ENCODE results near the gene WDR53.
"Not testable (repeated sequence)": the region's sequence is repeated elsewhere in the genome, so short reads cannot be mapped to it uniquely, and the experiment has no call there.

Gene WDR53

DNA sequence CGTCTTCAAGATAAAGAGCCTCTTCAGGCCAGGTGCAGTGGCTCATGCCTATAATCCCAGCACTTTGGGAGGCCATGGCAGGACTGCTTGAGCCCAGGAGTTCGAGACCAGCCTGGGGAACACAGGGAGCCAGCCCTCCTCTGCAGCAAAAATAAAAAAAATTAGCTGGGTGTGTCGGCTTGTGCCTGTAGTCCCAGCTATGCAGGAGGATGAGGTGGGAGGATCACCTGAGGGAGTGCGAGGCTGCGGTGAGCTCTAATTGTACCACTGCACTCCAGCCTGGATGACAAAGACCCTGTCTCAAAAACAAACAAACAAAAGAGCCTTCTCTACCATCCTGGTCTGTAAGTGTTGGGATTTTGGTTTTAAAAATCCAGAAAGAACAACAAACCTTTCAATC, 11.1 kb downstream of the WDR53 start:
- no peak for DNase-seq

DNA sequence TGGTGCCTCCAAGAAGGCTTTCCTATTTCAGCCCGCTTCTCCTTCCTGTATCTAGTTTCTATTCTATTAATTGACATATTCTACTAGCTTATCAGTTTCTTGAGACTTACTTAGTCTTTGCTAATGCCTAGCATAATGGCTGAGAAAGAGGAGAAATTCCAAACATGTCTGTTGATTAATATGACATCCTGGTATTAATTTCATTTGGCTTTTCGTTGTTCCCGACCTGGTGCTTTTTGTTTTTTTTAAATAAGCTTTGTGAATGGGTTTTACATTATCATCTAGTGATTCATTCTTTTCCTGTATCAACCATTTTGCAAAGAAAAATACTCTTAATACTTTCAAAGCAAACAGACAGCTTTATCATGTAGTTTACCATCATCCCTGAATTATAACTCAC, 13.1 kb downstream of the WDR53 start:
- no peak for DNase-seq

DNA sequence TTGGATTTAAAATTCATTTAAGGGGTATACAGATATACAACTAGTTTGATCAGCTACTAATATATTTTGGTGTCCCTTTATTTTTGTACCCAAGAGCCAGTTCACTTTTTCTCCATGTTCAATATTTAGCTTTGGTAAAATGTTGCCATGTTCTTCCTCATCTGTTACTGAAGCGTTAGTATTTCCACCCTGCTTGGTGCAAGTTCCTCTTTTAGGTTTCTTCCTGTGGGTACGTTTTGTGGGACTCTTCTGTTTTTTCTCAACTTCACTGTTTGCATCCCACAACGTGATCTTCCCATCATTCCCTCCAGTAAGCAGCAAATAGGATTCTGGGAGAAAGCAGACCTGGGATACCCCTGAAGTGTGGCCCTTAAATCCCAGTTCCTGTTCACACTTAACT, 14.1 kb downstream of the WDR53 start:
- DNase-seq: no peak

DNA sequence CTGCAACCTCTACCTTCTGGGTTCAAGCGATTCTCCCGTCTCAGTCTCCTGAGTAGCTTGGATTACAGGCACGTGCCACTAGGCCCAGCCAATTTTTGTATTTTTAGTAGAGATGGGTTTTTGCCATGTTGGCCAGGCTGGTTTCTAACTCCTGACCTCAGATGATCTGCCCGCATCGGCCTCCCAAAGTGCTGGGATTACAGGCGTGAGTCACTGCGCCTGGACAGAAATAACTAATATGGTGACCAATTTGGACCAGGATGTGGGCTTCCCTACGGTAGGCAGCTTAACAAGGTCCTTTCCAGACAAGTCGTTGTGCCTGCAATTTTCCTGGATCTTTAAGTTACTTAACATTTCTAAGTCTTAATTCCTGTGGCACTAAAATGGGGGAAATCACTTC, 14.8 kb downstream of the WDR53 start:
- DNase-seq: no peak

DNA sequence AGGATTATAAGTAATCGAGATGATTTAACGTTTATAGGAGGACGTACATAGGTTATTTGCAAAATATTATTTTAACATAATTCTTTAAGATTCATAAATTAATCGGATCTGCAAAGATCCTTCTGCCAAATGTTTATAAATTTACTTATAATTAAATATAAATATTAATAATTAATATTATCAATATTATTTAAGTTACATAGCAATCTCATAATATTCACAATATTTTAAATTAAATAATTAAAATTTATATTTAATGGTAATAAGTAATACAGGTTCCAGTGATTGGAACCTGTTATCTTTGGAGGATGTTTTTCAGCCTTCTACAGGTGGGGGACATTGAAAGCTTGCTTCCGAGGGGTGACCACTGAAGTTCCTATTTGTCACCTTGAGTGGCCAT, 16.1 kb downstream of the WDR53 start:
- DNase-seq: no peak

DNA sequence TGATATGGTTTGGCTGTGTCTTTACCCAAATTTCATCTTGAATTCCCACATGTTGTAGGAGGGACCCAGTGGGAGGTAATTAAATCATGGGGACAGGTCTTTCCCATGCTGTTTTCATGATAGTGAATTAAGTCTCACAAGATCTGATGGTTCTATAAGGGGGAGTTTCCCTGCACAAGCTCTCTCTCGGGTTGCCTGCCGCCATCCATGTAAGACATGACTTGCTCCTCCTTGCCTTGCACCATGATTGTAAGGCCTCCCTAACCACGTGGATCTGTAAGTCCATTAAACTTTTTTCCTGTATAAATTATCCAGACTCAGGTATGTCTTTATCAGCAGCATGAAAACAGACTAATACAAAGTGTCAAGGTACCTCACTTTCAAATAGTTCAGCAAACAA, 18.2 kb downstream of the WDR53 start:
- not testable (repeated sequence) for DNase-seq

DNA sequence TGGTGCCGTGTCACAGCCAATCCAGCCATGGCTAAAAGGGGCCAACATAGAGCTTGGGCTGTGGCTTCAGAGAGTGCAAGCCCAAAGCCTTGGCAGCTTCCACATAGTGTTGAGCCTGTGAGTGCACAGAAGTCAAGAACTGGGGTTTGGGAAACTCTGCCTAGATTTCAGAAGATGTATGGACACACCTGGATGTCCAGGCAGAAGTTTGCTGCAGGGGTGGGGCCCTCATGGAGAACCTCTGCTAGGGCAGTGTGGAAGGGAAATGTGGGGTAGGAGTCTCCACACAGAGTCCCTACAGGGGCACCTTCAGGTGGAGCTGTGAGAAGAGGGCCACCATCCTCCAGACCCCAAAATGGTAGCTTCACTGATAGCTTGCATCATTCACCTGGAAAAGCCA, 19.0 kb downstream of the WDR53 start:
- not testable (repeated sequence) for DNase-seq

DNA sequence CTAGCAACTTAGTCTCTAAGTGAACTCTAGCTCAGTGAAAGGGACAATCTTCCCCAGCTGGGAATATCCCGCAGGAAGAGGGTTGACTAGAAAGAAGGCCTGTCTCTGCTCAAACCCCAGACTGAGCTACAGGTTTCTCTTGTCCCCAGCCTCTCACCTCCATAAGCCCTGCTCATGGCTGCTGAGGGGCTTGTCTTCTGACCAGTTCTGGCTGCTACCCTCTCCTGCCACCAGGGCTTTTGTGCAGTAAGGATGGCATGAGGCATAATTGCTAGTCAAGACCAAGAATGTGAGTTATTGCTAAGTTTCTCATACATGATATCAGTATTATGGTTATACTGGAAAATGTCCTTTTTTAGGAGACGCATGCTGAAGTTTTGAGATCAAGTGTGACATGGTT, 21.3 kb downstream of the WDR53 start:
- DNase-seq: no peak

DNA sequence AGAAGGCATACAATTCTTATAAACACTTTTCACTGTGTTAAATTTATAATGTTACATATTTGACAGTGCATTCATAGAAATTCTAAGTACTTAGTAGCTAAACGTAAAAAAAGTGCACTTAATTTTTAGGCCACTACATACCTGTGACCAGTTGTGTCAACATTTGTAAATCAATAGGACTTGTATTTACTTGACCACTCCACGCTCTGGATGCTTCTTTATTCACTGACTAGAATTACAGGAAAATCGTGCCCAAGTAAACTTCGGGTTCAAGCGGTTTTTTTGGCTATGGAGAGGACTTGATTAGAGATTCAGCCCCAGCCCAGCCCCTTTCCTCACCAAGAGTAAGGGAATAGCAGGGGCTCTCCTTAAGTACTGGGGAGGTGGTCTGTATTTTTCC, 21.8 kb downstream of the WDR53 start:
- no peak for DNase-seq

DNA sequence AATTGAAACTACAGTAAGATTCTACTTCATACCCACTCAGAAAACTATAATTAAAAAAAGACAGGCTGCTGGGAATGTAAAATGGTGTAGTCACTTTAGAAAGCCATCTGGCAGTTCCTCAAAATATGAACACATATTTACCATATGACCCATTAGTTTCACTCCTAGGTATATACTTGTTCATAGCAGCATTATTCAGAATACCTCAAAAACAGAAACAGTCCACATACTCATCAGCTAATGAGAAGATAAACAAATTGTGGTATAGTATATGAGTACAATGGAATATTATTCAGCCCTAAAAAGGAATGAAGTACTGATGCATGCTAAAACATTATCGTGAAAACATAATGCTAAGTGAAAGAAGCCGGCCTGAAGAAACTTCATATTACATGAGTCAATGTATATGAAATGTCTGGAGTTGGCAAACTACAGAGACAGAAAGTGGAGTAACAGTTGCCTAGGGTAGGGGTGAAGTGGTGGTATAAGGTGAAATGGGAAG, 23.8 kb downstream of the WDR53 start:
- DNase-seq: no peak

DNA sequence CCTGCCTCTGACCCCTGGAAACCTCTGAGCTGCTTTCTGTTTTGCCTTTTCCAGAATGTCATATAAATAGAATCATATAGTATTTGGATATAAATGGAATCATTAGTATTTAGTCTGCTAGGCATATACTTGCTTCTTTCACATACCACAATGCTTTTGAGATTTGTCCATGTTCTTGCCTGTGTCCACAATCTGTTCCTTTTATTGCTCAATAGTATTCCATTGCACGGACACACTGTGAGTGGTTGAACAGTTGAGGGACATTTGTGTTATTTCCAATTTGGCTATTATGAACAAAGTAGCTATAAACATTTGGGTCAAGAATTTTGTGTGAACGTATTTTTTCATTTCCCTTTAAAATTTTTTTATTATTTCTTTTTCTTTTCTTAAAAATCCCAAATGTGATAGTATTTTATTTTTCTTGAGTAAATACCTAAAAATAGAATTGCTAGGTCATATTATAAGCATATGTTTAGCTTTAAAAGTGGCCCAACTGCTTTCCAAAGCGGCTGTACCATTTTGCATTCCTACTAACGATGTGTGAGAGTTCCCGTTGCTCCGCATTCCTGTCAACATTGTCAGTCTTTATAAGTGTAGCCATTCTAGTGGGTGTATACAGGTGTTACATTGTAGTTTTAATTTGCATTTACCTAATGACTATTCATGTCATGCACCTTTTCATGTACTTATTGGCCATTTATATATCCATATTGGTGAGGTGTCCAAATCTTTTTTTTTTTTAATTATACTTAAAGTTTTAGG, 26.5 kb downstream of the WDR53 start:
- no peak for DNase-seq

DNA sequence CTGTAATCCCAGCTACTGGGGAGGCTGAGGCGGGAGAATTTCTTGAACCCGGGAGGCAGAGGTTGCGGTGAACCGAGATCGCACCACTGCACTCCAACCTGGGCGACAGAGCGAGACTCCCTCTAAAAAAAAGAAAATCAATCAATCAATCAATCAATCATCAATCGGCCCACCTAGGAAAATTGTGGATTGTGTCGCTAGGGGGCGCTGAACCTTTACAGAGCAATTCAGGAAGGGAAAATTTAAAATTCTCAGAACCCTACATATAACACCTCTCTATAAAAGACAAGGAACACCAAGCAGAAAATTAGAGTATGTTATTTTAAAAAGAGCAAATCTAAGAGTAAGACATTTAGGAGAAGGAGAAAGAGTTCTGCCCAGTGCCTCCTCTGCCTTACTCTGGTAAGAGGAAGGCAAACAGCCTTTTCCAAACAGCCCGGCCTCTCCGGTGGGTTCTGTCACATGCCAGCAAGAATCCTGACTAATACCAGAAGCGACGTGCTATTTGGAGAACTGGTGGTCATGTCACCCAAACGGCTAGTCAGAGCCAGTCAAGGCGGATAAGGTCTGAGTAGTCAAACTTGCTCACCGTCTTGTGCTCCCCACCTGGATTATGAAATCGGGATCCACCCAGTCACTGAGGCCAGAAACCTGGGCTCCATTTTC, 30.9 kb downstream of the WDR53 start:
- peak; percentile 61 for DNase-seq

DNA sequence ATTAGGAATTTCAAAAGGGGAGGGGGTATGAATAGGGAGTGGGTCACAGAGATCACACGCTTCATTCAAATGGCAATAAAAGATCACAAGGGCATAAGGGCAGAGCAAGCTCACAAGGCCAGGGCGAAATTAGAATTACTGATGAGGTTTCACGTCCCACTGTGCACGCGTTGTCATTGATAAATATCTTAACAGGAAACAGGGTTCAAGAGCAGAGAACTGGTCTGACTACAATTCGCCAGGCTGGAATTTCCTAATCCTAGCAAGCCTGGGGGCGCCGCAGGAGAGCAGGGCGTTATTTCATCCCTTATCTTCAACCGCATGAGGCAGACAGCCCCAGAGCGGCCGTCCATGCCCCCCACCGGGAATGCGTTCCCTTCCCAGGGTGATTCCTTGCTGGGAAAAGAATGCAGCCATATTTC, 35.1 kb downstream of the WDR53 start:
- DNase-seq: no peak

DNA sequence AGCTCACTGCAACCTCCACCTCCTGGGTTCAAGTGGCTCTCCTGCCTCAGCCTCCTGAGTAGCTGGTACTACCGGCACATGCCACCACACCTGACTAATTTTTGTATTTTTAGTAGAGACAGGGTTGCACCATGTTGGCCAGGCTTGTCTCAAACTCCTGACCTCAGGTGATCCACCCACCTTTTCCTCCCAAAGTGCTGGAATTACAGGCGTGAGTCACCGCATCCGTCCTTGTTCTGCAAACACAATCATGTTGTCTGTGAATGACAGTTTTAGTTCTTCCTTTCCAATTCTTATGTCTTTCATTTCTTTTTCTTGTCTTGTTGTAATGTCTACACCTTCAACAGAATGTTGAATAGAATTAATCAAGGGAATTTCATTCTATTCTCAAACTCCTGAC, 36.9 kb downstream of the WDR53 start:
- no peak for DNase-seq

DNA sequence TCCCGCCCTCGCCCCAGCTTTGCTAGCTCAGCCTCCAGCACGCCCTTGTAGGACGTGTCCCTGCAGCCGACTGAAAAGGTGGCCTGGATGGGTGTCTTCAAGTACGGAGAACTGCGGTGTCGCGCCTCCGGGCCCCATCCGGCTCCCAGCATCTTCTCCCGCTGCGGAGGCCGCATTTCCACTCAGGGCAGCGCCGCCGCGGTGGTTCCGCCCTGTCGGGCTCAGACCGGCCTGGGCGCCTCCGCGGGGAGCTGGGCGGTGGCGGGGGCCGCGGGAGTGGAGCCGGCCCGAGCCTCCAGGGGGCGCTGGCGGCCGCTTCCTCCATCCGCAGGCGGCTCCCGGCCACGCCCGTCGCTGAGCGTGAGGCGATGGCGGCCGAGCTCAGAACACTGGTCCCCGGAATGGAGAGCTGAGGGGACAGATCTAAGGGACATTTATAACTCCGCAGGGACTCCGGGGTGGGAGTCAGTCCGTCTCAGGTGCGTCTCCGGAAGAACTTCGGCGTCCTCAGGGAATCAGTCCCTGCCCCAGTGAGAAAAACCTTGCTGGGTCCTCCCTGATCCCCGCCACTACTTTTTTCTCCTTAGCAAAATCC, 39.6 kb downstream of the WDR53 start:
- peak; percentile 71 for DNase-seq

DNA sequence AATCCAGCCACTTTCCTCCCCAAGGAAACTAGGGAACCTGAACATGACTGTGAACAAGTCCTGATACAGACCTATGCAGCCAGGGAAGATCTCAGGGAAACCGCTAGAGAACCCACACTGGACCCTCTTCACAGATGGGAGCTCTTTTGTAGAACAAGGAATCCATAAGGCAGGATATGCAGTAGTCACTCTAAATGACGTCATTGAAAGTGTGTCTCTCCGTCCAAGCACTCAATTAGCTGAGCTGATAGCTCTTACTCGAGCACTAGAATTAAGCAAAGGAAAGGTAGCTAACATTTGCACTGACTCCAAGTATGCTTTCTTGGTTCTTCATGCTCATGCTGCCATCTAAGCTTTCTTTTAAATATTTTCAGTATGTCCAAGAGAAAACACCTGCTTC, 43.2 kb downstream of the WDR53 start:
- no peak for DNase-seq

DNA sequence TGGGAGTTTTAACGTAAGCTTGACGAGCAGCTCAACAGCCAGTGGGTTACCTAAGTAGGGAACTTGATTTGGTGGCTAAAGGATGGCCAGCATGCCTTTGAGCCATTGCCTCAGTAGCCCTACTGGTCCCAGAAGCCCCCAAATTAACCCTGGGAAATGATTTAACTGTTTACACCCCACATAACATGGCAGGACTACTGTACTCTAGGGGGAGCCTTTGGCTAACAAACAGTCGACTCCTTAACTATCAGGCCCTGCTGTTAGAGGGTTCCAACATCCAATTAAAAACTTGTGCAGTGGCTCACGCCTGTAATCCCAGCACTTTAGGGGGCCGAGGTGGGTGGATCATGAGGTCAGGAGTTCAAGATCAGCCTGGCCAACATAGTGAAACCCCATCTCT, 43.8 kb downstream of the WDR53 start:
- no peak for DNase-seq

DNA sequence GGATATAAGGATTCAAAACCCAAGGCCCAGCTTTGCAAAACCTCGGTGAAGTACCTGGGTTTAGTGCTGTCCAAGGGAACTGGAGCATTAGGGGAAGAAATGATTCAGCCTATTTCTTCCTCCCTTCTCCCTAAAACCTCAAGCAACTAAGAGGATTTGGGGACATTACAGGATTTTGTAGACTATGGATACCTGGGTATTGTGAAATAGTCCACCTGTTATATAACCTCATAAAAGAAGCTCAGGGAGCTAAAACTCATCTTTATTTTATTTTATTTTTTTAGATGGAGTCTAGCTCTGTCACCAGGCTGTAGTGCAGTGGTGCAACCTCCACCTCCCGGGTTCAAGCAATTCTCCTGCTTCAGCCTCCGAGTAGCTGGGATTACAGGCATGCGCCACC, 44.5 kb downstream of the WDR53 start:
- DNase-seq: no peak

DNA sequence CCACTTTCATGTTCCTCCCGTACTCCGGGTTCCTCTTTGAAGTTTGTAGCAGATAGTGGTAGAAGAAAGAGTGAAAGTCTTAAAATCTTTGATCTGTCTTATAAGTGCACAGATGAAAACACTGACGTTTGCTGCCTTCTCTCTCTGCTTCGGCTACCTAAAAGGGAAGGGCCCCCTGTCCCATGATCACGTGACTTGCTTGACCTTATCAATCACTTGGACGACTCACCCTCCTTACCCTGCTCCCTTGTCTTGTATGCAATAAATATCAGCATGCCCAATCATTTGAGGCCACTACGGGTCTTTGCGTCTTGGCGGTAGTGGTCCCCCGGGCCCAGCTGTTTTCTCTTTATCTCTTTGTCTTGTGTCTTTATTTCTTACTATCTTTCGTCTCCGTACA, 47.1 kb downstream of the WDR53 start:
- DNase-seq: not testable (repeated sequence)

DNA sequence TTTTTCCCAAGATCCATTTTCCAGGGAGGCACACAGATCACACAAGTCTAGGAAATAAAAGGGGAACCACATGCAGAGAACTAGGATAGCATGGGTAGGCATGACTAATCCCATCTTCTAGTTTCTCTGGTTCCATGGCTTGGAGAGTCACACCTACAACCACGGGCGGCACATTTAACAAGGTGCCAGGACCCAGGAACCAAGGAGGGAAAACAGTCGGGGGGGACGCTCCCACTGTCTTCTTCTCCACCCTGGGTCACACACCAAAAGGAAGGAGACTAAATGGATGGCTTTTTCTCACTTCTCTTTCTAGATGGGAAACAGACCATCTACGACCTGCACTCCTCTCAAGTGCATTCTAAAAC, 48.7 kb downstream of the WDR53 start:
- DNase-seq: no peak

DNA sequence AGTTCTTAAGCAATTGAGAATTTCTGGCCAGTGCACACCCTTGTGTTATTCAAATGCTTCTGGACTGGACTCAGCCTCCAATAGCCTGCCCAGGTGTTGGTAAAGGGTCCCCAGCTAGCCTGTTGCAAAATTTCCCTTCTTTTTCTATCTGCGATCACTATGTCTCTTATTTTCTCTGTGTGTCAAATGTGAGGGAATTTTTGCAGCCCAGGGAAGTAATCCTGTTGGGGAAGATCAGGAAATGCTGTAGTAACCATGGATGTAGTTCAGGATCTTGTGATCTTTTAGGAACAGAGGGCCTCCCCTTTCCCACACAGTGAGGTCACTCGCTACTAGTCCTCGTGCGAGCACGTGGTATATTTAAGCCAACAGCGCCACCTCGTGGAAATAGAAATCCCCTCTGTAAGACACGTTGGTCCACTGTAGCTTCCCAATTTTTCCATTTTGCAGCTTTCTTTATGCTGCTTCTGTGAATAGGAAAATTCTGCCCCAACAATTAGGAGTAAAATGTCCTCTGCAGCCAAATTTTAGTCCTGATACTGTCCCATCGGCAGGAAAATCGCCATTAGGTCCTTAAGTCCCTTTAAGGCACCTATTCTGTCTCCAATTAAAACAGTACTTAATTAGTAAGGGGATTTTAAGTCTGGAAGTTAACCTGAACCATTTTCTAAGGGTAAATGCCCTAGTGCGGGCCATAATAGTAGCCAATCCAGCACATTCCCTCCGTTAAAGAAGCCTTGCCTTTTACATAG, 49.2 kb downstream of the WDR53 start:
- peak; percentile 44 for DNase-seq

DNA sequence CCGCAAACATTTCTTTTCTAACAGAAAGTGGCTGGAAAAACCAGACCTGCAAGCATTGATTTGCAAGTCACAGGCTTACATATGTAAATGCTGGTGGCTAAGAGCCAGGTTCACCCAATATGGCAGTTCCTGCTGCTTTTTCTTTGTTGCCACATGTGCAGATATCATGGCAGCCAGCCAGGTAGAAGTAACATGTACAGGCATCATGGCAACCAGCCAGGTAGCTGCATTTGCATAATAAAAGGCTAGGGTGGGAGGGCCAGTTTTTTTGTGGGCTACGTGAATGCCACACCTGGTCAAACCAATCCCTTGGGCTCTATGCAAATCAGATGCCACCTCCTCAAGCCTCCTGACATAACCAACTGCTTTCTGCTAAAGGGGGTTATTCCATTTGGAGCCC, 50.4 kb downstream of the WDR53 start:
- no peak for DNase-seq

DNA sequence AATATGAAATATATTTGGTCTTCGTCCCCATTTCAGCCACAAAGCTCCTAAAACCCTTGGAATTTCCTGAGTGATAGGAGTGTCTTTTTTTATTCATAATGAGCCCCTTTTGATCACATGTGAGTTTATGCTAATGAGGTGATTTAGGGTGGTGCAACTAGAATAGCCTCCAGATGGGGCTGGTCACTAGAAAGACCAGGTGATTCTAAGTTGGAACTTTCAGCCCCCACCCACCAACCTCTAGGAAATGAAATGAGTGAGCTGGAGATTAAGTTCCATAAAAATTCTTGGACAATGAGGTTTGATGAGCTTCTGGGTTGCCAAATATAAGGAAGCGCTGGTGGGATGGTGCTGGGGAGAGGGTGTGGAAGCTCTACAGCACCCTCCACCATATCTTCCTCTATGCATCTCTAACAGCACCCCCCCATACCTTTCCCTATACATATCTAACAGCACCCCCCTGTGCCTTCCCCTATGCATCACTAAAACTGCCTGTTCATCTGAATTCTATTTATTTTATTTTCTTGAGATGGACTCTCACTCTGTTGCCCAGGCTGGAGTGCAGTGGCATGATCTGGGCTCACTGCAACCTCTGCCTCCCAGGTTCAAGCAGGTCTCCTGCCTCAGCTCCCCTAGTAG, 51.1 kb downstream of the WDR53 start:
- DNase-seq: no peak

Measured in activated T-cell treated with anti-CD3 and anti-CD28 coated beads for 4 hours (primary cell).